Mesothelial cell of epicardium (in vitro differentiated cells): ENCODE data around the gene RABAC1. TPM values are rescaled to one million over a fixed set of nuclear protein-coding genes. Genes with fewer than 3 reads are reported as not detected.

Experiments used
- DNase-seq, 2 experiments: peaks; one replicate each; pipeline ENCODE4 v3.0.0; 2021; ENCODE audit warnings: low spot score in 2 of 2; ENCODE audit not compliant: unreplicated experiment in 2 of 2
- H3K27ac Mint-ChIP-seq: 2 replicates; pipeline ENCODE4 v1.8.0; 2021; ENCODE audit warnings: mixed read lengths
- H3K27me3 Mint-ChIP-seq: 2 replicates; pipeline ENCODE4 v1.8.0; 2021; ENCODE audit warnings: low read depth, mixed read lengths
- H3K36me3 Mint-ChIP-seq: 2 replicates; pipeline ENCODE4 v1.8.0; 2021; ENCODE audit warnings: mixed read lengths
- H3K4me1 Mint-ChIP-seq: 2 replicates; pipeline ENCODE4 v1.8.0; 2021; ENCODE audit warnings: mixed read lengths
- H3K4me3 Mint-ChIP-seq: 2 replicates; pipeline ENCODE4 v1.8.0; 2021; ENCODE audit warnings: mild to moderate bottlenecking, moderate library complexity, mixed read lengths
- H3K9me3 Mint-ChIP-seq: 2 replicates; pipeline ENCODE4 v1.8.0; 2021; ENCODE audit warnings: mixed read lengths
- CTCF ChIP-seq: fragments of 200-600 bp; sonication (generic); IDR thresholded peaks from one replicate; pipeline ENCODE4 v1.5.0; 2021; ENCODE audit warnings: antibody characterized with exemption; ENCODE audit not compliant: unreplicated experiment
- total RNA-seq: library from RNA; stranded (reverse); gene quantifications from 3 replicates; pipeline ENCODE4 v1.2.1, GENCODE V29; 2021

Gene RABAC1
- total RNA-seq, 1 donor from 2014 or later: 102 TPM

- peak; percentile 62 to 91 for DNase-seq
- peaks cover 4% of the 10 kb centered on the region for H3K4me1 Mint-ChIP-seq
- no peaks in the 10 kb centered on the region for H3K36me3 Mint-ChIP-seq
- no peaks in the 10 kb centered on the region for H3K9me3 Mint-ChIP-seq
- H3K4me3 Mint-ChIP-seq: peak overlapping the region; percentile 15
- H3K27ac Mint-ChIP-seq: no peak overlapping the region
- TF ChIP-seq CTCF: peak; percentile 99
- H3K27me3 Mint-ChIP-seq: peaks cover 7% of the 10 kb centered on the region
Observed at GRCh38 chr19:41951686-41952172, 7.4 kb downstream of the RABAC1 start.

GRCh38 chr19:41947091-41947490 is 12.0 kb downstream of the RABAC1 start:
- no peak for DNase-seq
- H3K4me1 Mint-ChIP-seq: peaks cover 4% of the 10 kb centered on the region
- H3K4me3 Mint-ChIP-seq: no peak overlapping the region

GRCh38 chr19:41945135-41945766 is 13.9 kb downstream of the RABAC1 start:
- no peak for TF ChIP-seq CTCF
- Mint-ChIP-seq H3K9me3 (peaks cover 4% of the 10 kb centered on the region), H3K4me3 (no peak overlapping the region), H3K27me3 (peaks cover 21% of the 10 kb centered on the region), H3K27ac (no peak overlapping the region), H3K36me3 (peaks cover 3% of the 10 kb centered on the region), H3K4me1 (peaks cover 2% of the 10 kb centered on the region)
- DNase-seq: no peak

More at GRCh38 chr19:41947091-41947490, 12.0 kb downstream of the RABAC1 start:
- H3K27ac Mint-ChIP-seq: no peak overlapping the region
- peaks cover 4% of the 10 kb centered on the region for H3K9me3 Mint-ChIP-seq
- no peak for TF ChIP-seq CTCF
- peaks cover 14% of the 10 kb centered on the region for H3K27me3 Mint-ChIP-seq
- H3K36me3 Mint-ChIP-seq: peaks cover 3% of the 10 kb centered on the region

GRCh38 chr19:41944336-41944735 is 14.8 kb downstream of the RABAC1 start:
- peaks cover 2% of the 10 kb centered on the region for H3K4me1 Mint-ChIP-seq
- H3K27me3 Mint-ChIP-seq: peaks cover 20% of the 10 kb centered on the region
- peaks cover 3% of the 10 kb centered on the region for H3K36me3 Mint-ChIP-seq
- no peak overlapping the region for H3K27ac Mint-ChIP-seq
- peaks cover 4% of the 10 kb centered on the region for H3K9me3 Mint-ChIP-seq
- no peak for TF ChIP-seq CTCF
- H3K4me3 Mint-ChIP-seq: no peak overlapping the region
- no peak for DNase-seq

GRCh38 chr19:41941410-41942202 is 17.5 kb downstream of the RABAC1 start:
- peak overlapping the region; percentile 60 for H3K4me3 Mint-ChIP-seq
- no peak overlapping the region for H3K27ac Mint-ChIP-seq
- peaks cover 4% of the 10 kb centered on the region for H3K9me3 Mint-ChIP-seq
- peaks cover 3% of the 10 kb centered on the region for H3K36me3 Mint-ChIP-seq
- peaks cover 31% of the 10 kb centered on the region for H3K27me3 Mint-ChIP-seq
- TF ChIP-seq CTCF: no peak
- H3K4me1 Mint-ChIP-seq: peaks cover 5% of the 10 kb centered on the region
- no peak for DNase-seq
